Tibial nerve (tissue), 4 donors: ENCODE measurements around the gene PPM1L. TPM values are rescaled to one million over a fixed set of nuclear protein-coding genes. Genes with fewer than 3 reads are reported as not detected.

Experiments
- DNase-seq, 2 donors: peaks; one replicate each; pipeline ENCODE4 v3.0.0-alpha.2; 2019; ENCODE audit warnings: low spot score in 2 of 2
- H3K27ac ChIP-seq, 4 donors: fragments of 200-600 bp; sonication (generic) in 3 of 4; one replicate each; pipeline ENCODE4 v1.5.1; 2017 to 2019; ENCODE audit warnings: mild to moderate bottlenecking in 1 of 4
- H3K27me3 ChIP-seq, 2 donors: fragments of 200-600 bp; sonication (generic) in 1 of 2; one replicate each; pipeline versions ENCODE4 v1.5.1 to v1.6.0; 2017 to 2019
- H3K36me3 ChIP-seq, 3 donors: fragments of 200-600 bp; sonication (generic); one replicate each; pipeline ENCODE4 v1.5.1; 2018 to 2019
- H3K4me1 ChIP-seq, 4 donors: fragments of 200-600 bp; sonication (generic) in 3 of 4; one replicate each; pipeline ENCODE4 v1.5.1; 2017 to 2019
- H3K4me3 ChIP-seq, 4 donors: fragments of 200-600 bp; sonication (generic) in 3 of 4; one replicate each; pipeline ENCODE4 v1.5.1; 2017 to 2019; ENCODE audit warnings: mild to moderate bottlenecking in 1 of 4, moderate library complexity in 1 of 4
- H3K9me3 ChIP-seq, 4 donors: fragments of 200-600 bp; sonication (generic) in 3 of 4; one replicate each; pipeline ENCODE4 v1.5.1; 2017 to 2019
- EP300 ChIP-seq, 2 donors: sonication (generic); formaldehyde crosslinking; IDR thresholded peaks; one replicate each; pipeline ENCODE4 v1.6.1; 2017; ENCODE audit warnings: antibody characterized with exemption in 2 of 2, mild to moderate bottlenecking in 1 of 2
- POLR2A ChIP-seq, 2 donors: fragments of 450-650 bp; IDR thresholded peaks; one replicate each; pipeline ENCODE4 v1.6.1; 2017; ENCODE audit warnings: antibody characterized with exemption in 2 of 2, mild to moderate bottlenecking in 2 of 2, moderate library complexity in 2 of 2
- WGBS, 2 donors: methylation state at CpG; one replicate each; pipeline ENCODE4 v1.1.5; 2018; 5-methylcytosine and 5-hydroxymethylcytosine counted together
- total RNA-seq, 4 donors: library from RNA; depleted of rRNA; stranded (reverse); fragments of >200 nt; gene quantifications; one replicate each; pipeline ENCODE4 v1.1.0, GENCODE V29; 2016
- TF ChIP-seq, protein P1 (sequence below), 5 experiments: fragments of 200-600 bp in 3 of 5; fragments of 450-650 bp in 2 of 5; sonication (generic) in 3 of 5; IDR thresholded peaks; one replicate each; pipeline ENCODE4 v1.5.1; 2016 to 2019; ENCODE audit warnings: antibody characterized with exemption in 5 of 5, mild to moderate bottlenecking in 3 of 5, moderate library complexity in 2 of 5

PPM1L gene
- total RNA-seq, 4 donors from 2014 or later: 13.2 to 41.0 (median 24.3) TPM

DNA sequence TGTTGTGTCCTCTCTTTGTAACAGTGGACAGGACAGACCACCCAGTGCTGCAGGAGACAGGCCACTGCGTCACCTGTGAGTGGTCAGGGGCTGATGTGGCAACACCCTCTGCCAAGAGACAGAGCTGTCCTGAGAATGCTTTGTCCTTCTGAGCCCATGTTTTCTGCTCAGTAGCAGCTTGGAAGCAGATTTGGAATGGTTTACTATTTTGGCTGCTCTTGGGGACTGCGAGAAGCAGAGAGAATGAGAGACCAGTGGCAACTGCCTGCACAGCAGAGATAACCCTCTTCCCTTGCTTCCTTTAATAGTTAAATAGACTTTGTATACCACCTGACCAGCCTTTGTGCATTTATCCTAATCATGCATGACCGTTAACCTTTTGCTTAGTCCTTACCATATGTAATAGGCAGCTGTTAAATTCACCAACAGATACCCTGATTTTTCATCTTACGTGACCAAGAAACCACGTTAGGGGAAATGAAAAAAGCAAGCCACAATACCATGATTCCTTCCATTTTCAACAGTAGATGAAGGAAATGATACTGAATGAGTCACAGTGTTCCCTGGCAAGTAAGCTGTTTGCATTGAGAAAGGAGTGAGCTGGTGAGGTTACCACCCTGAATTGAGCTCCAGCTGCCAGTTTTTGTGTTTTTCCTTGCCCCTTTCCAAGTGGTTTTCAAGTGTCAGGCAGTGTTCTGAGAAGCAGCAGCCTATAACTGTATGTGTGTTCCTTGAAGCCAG, 313.6 kb downstream of the PPM1L start:
- no peak overlapping the region for H3K4me3 ChIP-seq
- WGBS, 2 donors: 67 to 70% methylated on average over 5 of the region's 5 CpGs
- TF ChIP-seq POLR2A (IDR thresholded peaks at IDR 0.05): no peak
- TF ChIP-seq EP300 (IDR thresholded peaks at IDR 0.05): peak in 1 of 2 donors; percentile 61
- TF ChIP-seq, protein P1, sequence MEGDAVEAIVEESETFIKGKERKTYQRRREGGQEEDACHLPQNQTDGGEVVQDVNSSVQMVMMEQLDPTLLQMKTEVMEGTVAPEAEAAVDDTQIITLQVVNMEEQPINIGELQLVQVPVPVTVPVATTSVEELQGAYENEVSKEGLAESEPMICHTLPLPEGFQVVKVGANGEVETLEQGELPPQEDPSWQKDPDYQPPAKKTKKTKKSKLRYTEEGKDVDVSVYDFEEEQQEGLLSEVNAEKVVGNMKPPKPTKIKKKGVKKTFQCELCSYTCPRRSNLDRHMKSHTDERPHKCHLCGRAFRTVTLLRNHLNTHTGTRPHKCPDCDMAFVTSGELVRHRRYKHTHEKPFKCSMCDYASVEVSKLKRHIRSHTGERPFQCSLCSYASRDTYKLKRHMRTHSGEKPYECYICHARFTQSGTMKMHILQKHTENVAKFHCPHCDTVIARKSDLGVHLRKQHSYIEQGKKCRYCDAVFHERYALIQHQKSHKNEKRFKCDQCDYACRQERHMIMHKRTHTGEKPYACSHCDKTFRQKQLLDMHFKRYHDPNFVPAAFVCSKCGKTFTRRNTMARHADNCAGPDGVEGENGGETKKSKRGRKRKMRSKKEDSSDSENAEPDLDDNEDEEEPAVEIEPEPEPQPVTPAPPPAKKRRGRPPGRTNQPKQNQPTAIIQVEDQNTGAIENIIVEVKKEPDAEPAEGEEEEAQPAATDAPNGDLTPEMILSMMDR (IDR thresholded peaks at IDR 0.05): no peak
- H3K27ac ChIP-seq: peak overlapping the region in 2 of 4 donors; percentile 43 to 47
- H3K36me3 ChIP-seq: no peaks in the 10 kb centered on the region
- H3K27me3 ChIP-seq: no peaks in the 10 kb centered on the region
- H3K4me1 ChIP-seq: peaks cover 0 to 22% (median 1%) of the 10 kb centered on the region in 4 donors
- DNase-seq: no peak
- H3K9me3 ChIP-seq: no peaks in the 10 kb centered on the region

DNA sequence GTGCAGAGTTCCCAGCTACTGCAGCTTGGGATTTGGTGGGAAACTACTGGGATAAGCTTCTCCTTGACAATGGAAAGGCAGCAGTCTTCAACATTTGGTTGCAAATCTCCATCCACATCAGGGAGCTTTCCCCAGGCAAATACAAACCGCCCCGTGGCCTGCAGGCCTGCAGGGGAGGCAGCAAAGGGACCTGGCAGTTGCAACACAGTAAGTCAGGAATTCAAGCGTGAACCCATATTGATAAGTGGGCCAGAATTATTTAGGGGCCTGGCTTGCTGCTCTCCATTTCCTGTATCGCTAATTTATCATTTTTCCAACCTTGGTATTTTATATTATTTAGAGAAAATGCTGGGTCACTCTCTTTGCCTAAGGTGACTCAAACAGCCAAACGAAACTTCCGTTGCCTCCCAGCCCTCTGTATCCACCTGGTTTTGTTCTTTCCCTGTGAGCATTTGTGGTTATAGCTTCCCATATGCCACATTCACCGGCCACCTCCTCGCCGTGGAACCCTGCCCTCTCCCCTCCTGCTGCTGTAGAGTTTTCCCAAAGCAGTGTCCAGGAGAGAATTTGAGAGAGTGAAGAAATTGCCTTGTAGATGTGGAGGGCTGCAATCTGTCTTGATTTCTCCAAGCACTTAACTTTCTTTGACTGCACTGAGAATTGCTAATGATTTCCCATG, 314.4 kb downstream of the PPM1L start:
- peak overlapping the region in 2 of 4 donors; percentile 14 to 43 for H3K27ac ChIP-seq
- 77 to 90% methylated on average over 9 of the region's 9 CpGs for WGBS, 2 donors

DNA sequence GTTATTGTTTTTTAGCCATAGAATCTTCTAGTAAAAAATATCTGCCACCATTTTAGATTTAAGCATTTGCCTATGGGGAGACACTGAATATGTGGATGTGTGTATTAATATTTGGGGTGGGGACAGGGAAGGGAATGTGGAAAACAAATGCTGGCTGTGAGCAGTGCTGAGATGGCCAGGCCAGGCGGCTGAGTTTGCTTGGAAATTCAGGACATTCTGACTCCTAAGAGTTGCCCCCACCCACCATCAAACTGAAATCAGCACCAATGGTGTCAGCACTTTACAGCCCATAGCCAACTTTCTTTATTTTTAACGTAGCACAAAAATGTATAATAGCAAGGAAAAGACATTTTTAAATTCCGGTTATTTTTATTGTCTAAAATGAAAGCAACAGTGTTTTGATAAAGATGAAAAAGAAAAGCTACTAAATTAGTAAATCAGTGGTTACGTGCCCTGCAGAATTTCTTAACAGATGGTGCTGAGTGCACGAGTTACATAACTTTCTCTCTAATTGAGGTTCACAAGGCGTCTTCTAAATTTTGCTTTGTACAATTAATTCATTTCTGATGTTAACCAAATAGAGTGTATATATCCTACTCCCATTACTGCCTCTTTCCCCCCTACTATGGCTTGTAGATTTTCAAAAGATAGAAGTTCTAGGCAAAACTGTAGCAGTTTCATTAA, 315.1 kb downstream of the PPM1L start:
- H3K36me3 ChIP-seq: no peaks in the 10 kb centered on the region
- H3K27me3 ChIP-seq: no peaks in the 10 kb centered on the region
- TF ChIP-seq, protein P1 (IDR thresholded peaks at IDR 0.05): no peak
- TF ChIP-seq POLR2A (IDR thresholded peaks at IDR 0.05) (no peak), EP300 (IDR thresholded peaks at IDR 0.05) (no peak)
- 59 to 62% methylated on average over 6 of the region's 6 CpGs for WGBS, 2 donors
- no peak for DNase-seq
- H3K27ac ChIP-seq: peak overlapping the region in 1 of 4 donors; percentile 14
- H3K4me1 ChIP-seq: peaks cover 0 to 22% (median 1%) of the 10 kb centered on the region in 4 donors
- no peaks in the 10 kb centered on the region for H3K9me3 ChIP-seq
- H3K4me3 ChIP-seq: no peak overlapping the region

More for the DNA sequence above, 314.4 kb downstream of the PPM1L start:
- Histone ChIP-seq H3K4me3 (no peak overlapping the region), H3K27me3 (no peaks in the 10 kb centered on the region), H3K4me1 (peaks cover 0 to 22% (median 1%) of the 10 kb centered on the region in 4 donors), H3K36me3 (no peaks in the 10 kb centered on the region), H3K9me3 (no peaks in the 10 kb centered on the region)
- TF ChIP-seq POLR2A (IDR thresholded peaks at IDR 0.05) (no peak), EP300 (IDR thresholded peaks at IDR 0.05) (no peak)
- TF ChIP-seq, protein P1 (IDR thresholded peaks at IDR 0.05): no peak
- DNase-seq: no peak

GRCh38 chr3:161072211-161072621, 316.2 kb downstream of the PPM1L start:
- 90 to 94% methylated on average over 1 of the region's 1 CpG for WGBS, 2 donors
- H3K36me3 ChIP-seq: no peaks in the 10 kb centered on the region
- TF ChIP-seq, protein P1 (IDR thresholded peaks at IDR 0.05): no peak
- no peak for TF ChIP-seq EP300 (IDR thresholded peaks at IDR 0.05)
- no peak for TF ChIP-seq POLR2A (IDR thresholded peaks at IDR 0.05)

More at GRCh38 chr3:161072211-161072621, 316.2 kb downstream of the PPM1L start:
- H3K27me3 ChIP-seq: no peaks in the 10 kb centered on the region
- no peak overlapping the region for H3K4me3 ChIP-seq
- no peaks in the 10 kb centered on the region for H3K9me3 ChIP-seq
- H3K27ac ChIP-seq: no peak overlapping the region
- H3K4me1 ChIP-seq: peaks cover 0 to 22% (median 1%) of the 10 kb centered on the region in 4 donors
- DNase-seq: no peak
